Naive B cell (primary cell): ENCODE data around the gene ABCB9. TPM values are rescaled to one million over a fixed set of nuclear protein-coding genes. Genes with fewer than 3 reads are reported as not detected.
"Not testable (repeated sequence)": the region's sequence is repeated elsewhere in the genome, so short reads cannot be mapped to it uniquely, and the experiment has no call there.

Source experiments
- ATAC-seq, 2 donors: fragments of 150-1000 bp; cut with Tn5 transposase; 2 replicates each; pipeline ENCODE4 v1.10.0; 2021; ENCODE audit warnings: low read depth in 2 of 2, mild to moderate bottlenecking in 2 of 2, moderate library complexity in 2 of 2
- DNase-seq: peaks from one replicate; pipeline ENCODE4 v3.0.0; 2022
- H3K27ac Mint-ChIP-seq, 6 donors: one replicate each; pipeline ENCODE4 v1.8.0; 2020 to 2022; ENCODE audit warnings: mild to moderate bottlenecking in 6 of 6, mixed read lengths in 6 of 6, moderate library complexity in 5 of 6, inconsistent platforms in 2 of 6
- H3K27me3 Mint-ChIP-seq, 3 donors: one replicate each; pipeline ENCODE4 v1.8.0; 2021 to 2022; ENCODE audit warnings: mixed read lengths in 3 of 3, mild to moderate bottlenecking in 1 of 3
- H3K36me3 Mint-ChIP-seq, 2 donors: one replicate each; pipeline ENCODE4 v1.8.0; 2020 to 2022; ENCODE audit warnings: mixed read lengths in 2 of 2, inconsistent platforms in 1 of 2, mild to moderate bottlenecking in 1 of 2
- H3K4me1 Mint-ChIP-seq, 3 donors: one replicate each; pipeline ENCODE4 v1.8.0; 2020 to 2022; ENCODE audit warnings: mixed read lengths in 3 of 3, inconsistent platforms in 1 of 3, mild to moderate bottlenecking in 1 of 3, moderate library complexity in 1 of 3
- H3K4me3 Mint-ChIP-seq, 8 donors: one replicate each; pipeline ENCODE4 v1.8.0; 2020 to 2022; ENCODE audit warnings: mild to moderate bottlenecking in 8 of 8, mixed read lengths in 8 of 8, moderate library complexity in 8 of 8, inconsistent platforms in 2 of 8
- H3K9me3 Mint-ChIP-seq, 7 donors: one replicate each; pipeline ENCODE4 v1.8.0; 2020 to 2022; ENCODE audit warnings: mixed read lengths in 7 of 7, mild to moderate bottlenecking in 5 of 7, inconsistent platforms in 2 of 7, moderate library complexity in 1 of 7
- polyA plus RNA-seq, 6 donors: library from polyadenylated mRNA; unstranded; fragments of 300-500 nt; fragmentation: Illumina TruSeq; gene quantifications; one replicate each; pipeline ENCODE4 v1.2.3, GENCODE V29; 2021; ENCODE audit warnings: low read depth in 6 of 6

Gene ABCB9
- under 1 TPM in 5 of 6 donors, not detected in 1; 0.18 to 0.59 (median 0.31) TPM for polyA plus RNA-seq

GRCh38 chr12:122965851-122966742 lies at the start of gene ABCB9:
ABCB9 (minus strand) TSS chr12:122966463; CDS start chr12:122960235, 6,228 bp downstream.
- no peaks in the 10 kb centered on the region for H3K36me3 Mint-ChIP-seq
- peak within 1 kb of the TSS in 2 of 6 donors; percentile 39 to 57 for H3K27ac Mint-ChIP-seq
- peaks cover 5 to 10% (median 6%) of the 10 kb centered on the region in 3 donors for H3K4me1 Mint-ChIP-seq
- H3K27me3 Mint-ChIP-seq: no peaks in the 10 kb centered on the region
- DNase-seq: peak; percentile 80
- H3K4me3 Mint-ChIP-seq: peak within 1 kb of the TSS; percentile 28 to 87 (median 66)
- ATAC-seq: peak; percentile 94 to 95
- no peaks in the 10 kb centered on the region for H3K9me3 Mint-ChIP-seq

GRCh38 chr12:123014473-123014872 lies 48.2 kb upstream of the ABCB9 start:
- H3K36me3 Mint-ChIP-seq, DNase-seq, H3K9me3 Mint-ChIP-seq, H3K27me3 Mint-ChIP-seq, H3K4me3 Mint-ChIP-seq, H3K4me1 Mint-ChIP-seq, H3K27ac Mint-ChIP-seq, ATAC-seq: not testable (repeated sequence)

GRCh38 chr12:123013185-123014095 lies 47.2 kb upstream of the ABCB9 start:
- Mint-ChIP-seq H3K4me3 (no peak overlapping the region), H3K4me1 (peaks cover 1 to 7% (median 6%) of the 10 kb centered on the region in 3 donors), H3K9me3 (peaks cover 0 to 1% (median 0%) of the 10 kb centered on the region in 7 donors), H3K27me3 (no peaks in the 10 kb centered on the region), H3K27ac (no peak overlapping the region), H3K36me3 (no peaks in the 10 kb centered on the region)
- DNase-seq (no peak), ATAC-seq (no peak)

GRCh38 chr12:123011701-123012100 lies 45.4 kb upstream of the ABCB9 start:
- ATAC-seq (no peak), DNase-seq (no peak)
- no peaks in the 10 kb centered on the region for H3K9me3 Mint-ChIP-seq
- no peak overlapping the region for H3K4me3 Mint-ChIP-seq
- H3K36me3 Mint-ChIP-seq: no peaks in the 10 kb centered on the region
- peaks cover 0 to 3% (median 0%) of the 10 kb centered on the region in 3 donors for H3K4me1 Mint-ChIP-seq
- H3K27me3 Mint-ChIP-seq: no peaks in the 10 kb centered on the region
- H3K27ac Mint-ChIP-seq: no peak overlapping the region

- Mint-ChIP-seq H3K27me3 (no peaks in the 10 kb centered on the region), H3K36me3 (no peaks in the 10 kb centered on the region), H3K4me1 (peaks cover 0 to 2% (median 0%) of the 10 kb centered on the region in 3 donors), H3K27ac (no peak overlapping the region), H3K4me3 (no peak overlapping the region), H3K9me3 (no peaks in the 10 kb centered on the region)
- ATAC-seq: no peak
- DNase-seq: no peak
Observed at GRCh38 chr12:123010681-123011080, 44.4 kb upstream of the ABCB9 start.

- H3K27ac Mint-ChIP-seq: no peak overlapping the region
Observed at GRCh38 chr12:123010110-123010509, 43.8 kb upstream of the ABCB9 start.

GRCh38 chr12:123006977-123007376 lies 40.7 kb upstream of the ABCB9 start:
- DNase-seq (no peak), ATAC-seq (no peak)
- Mint-ChIP-seq H3K36me3 (no peaks in the 10 kb centered on the region), H3K4me1 (no peaks in the 10 kb centered on the region), H3K9me3 (no peaks in the 10 kb centered on the region), H3K27ac (peak overlapping the region in 1 of 6 donors; percentile 20), H3K27me3 (no peaks in the 10 kb centered on the region), H3K4me3 (no peak overlapping the region)

More at GRCh38 chr12:123010110-123010509, 43.8 kb upstream of the ABCB9 start:
- DNase-seq (no peak), ATAC-seq (no peak)
- Mint-ChIP-seq H3K9me3 (no peaks in the 10 kb centered on the region), H3K27me3 (no peaks in the 10 kb centered on the region), H3K4me1 (no peaks in the 10 kb centered on the region), H3K4me3 (no peak overlapping the region), H3K36me3 (no peaks in the 10 kb centered on the region)

- no peaks in the 10 kb centered on the region for H3K27me3 Mint-ChIP-seq
- no peak overlapping the region for H3K27ac Mint-ChIP-seq
- ATAC-seq (no peak), DNase-seq (no peak)
- no peaks in the 10 kb centered on the region for H3K9me3 Mint-ChIP-seq
- no peak overlapping the region for H3K4me3 Mint-ChIP-seq
- H3K36me3 Mint-ChIP-seq: no peaks in the 10 kb centered on the region
- H3K4me1 Mint-ChIP-seq: no peaks in the 10 kb centered on the region
Observed at GRCh38 chr12:123005081-123005626, 38.9 kb upstream of the ABCB9 start.

GRCh38 chr12:123004287-123004686 lies 38.0 kb upstream of the ABCB9 start:
- no peaks in the 10 kb centered on the region for H3K27me3 Mint-ChIP-seq
- no peaks in the 10 kb centered on the region for H3K36me3 Mint-ChIP-seq
- no peak for ATAC-seq
- no peaks in the 10 kb centered on the region for H3K9me3 Mint-ChIP-seq
- H3K4me3 Mint-ChIP-seq: no peak overlapping the region
- no peaks in the 10 kb centered on the region for H3K4me1 Mint-ChIP-seq
- DNase-seq: no peak
- H3K27ac Mint-ChIP-seq: no peak overlapping the region

- H3K27ac Mint-ChIP-seq: peak overlapping the region in 3 of 6 donors; percentile 52 to 89 (median 81)
- no peaks in the 10 kb centered on the region for H3K4me1 Mint-ChIP-seq
- no peaks in the 10 kb centered on the region for H3K27me3 Mint-ChIP-seq
- no peak for DNase-seq
- no peak for ATAC-seq
- H3K4me3 Mint-ChIP-seq: no peak overlapping the region
- H3K36me3 Mint-ChIP-seq: no peaks in the 10 kb centered on the region
- H3K9me3 Mint-ChIP-seq: no peaks in the 10 kb centered on the region
Observed at GRCh38 chr12:123003257-123003656, 37.0 kb upstream of the ABCB9 start.

GRCh38 chr12:123001464-123001863 lies 35.2 kb upstream of the ABCB9 start:
- no peaks in the 10 kb centered on the region for H3K36me3 Mint-ChIP-seq
- no peak overlapping the region for H3K4me3 Mint-ChIP-seq
- ATAC-seq (no peak), DNase-seq (no peak)
- H3K27ac Mint-ChIP-seq: peak overlapping the region in 1 of 6 donors; percentile 45
- no peaks in the 10 kb centered on the region for H3K9me3 Mint-ChIP-seq
- no peaks in the 10 kb centered on the region for H3K4me1 Mint-ChIP-seq
- no peaks in the 10 kb centered on the region for H3K27me3 Mint-ChIP-seq

- Mint-ChIP-seq H3K9me3 (no peaks in the 10 kb centered on the region), H3K4me3 (no peak overlapping the region), H3K27ac (no peak overlapping the region), H3K27me3 (no peaks in the 10 kb centered on the region), H3K36me3 (no peaks in the 10 kb centered on the region), H3K4me1 (no peaks in the 10 kb centered on the region)
- ATAC-seq (no peak), DNase-seq (no peak)
Observed at GRCh38 chr12:123000578-123000977, 34.3 kb upstream of the ABCB9 start.

- DNase-seq (no peak), ATAC-seq (no peak)
- H3K36me3 Mint-ChIP-seq: no peaks in the 10 kb centered on the region
- H3K9me3 Mint-ChIP-seq: no peaks in the 10 kb centered on the region
- H3K27ac Mint-ChIP-seq: no peak overlapping the region
- H3K4me3 Mint-ChIP-seq: peak overlapping the region in 1 of 8 donors; percentile 5
- no peaks in the 10 kb centered on the region for H3K27me3 Mint-ChIP-seq
- H3K4me1 Mint-ChIP-seq: no peaks in the 10 kb centered on the region
Observed at GRCh38 chr12:122999986-123000420, 33.7 kb upstream of the ABCB9 start.
